ENCODE data around the gene CARMIL1. TPM values are rescaled to one million over a fixed set of nuclear protein-coding genes. Genes with fewer than 3 reads are reported as not detected.

CARMIL1 gene
- total RNA-seq, 1 donor from 2014 or later = 8.4 TPM

DNA sequence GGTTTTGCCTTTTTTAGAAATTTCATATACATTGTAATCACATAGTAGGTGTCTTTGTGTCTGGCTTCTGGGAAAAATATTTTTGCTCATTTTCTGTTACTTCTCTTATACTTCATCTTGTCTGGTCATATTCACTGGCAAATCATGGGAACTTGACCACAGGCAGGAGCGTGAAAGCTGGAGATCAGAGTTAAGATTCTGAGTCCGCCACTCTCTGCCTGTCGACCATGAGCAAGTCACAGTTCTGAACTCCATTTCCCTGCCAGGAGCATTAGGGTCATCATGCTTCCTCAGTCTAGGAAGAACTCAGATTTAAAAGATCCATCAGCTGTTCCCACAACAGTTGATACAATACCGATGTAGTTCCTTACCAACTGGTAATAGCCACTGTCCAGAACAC is 360.5 kb downstream of the CARMIL1 start:
- no peak for DNase-seq
- H3K4me3 ChIP-seq = no peak overlapping the region
- H3K4me1 ChIP-seq = no peaks in the 10 kb centered on the region
- no peaks in the 10 kb centered on the region for H3K9me3 ChIP-seq (replicated peaks)
- peaks cover 47% of the 10 kb centered on the region for H3K27me3 ChIP-seq (ENCODE audit: low read depth)
- TF ChIP-seq, protein P1, sequence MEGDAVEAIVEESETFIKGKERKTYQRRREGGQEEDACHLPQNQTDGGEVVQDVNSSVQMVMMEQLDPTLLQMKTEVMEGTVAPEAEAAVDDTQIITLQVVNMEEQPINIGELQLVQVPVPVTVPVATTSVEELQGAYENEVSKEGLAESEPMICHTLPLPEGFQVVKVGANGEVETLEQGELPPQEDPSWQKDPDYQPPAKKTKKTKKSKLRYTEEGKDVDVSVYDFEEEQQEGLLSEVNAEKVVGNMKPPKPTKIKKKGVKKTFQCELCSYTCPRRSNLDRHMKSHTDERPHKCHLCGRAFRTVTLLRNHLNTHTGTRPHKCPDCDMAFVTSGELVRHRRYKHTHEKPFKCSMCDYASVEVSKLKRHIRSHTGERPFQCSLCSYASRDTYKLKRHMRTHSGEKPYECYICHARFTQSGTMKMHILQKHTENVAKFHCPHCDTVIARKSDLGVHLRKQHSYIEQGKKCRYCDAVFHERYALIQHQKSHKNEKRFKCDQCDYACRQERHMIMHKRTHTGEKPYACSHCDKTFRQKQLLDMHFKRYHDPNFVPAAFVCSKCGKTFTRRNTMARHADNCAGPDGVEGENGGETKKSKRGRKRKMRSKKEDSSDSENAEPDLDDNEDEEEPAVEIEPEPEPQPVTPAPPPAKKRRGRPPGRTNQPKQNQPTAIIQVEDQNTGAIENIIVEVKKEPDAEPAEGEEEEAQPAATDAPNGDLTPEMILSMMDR (IDR thresholded peaks at IDR 0.05; ENCODE audit: borderline replicate concordance) = no peak
- H3K27ac ChIP-seq (replicated peaks) = no peak overlapping the region
- H3K36me3 ChIP-seq = no peaks in the 10 kb centered on the region
- intact Hi-C loops (cut with micrococcal nuclease) = no loop called here

DNA sequence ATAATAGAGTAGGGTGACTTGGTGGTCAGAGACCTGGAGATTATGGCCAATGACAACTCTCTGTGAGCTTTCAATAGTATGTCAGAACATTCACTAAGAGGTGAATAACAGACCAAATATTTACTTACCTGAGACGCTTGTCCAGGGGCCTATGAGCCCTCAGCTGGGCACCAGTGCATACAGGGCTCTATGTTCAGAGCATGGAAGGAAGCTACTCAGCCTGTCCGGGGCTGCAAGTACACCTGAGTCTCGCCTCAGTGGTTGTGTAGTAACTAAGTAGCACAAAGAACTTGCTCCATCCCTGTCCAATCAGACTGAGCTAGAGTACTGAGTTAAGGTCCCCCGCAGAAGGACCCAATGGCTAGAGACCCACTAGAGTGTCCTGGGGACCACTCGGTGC is 361.3 kb downstream of the CARMIL1 start:
- Histone ChIP-seq H3K4me1 (no peaks in the 10 kb centered on the region), H3K4me3 (no peak overlapping the region), H3K9me3 (replicated peaks) (no peaks in the 10 kb centered on the region), H3K27ac (replicated peaks) (no peak overlapping the region), H3K27me3 (ENCODE audit: low read depth) (peaks cover 44% of the 10 kb centered on the region), H3K36me3 (no peaks in the 10 kb centered on the region)
- TF ChIP-seq, protein P1 (IDR thresholded peaks at IDR 0.05; ENCODE audit: borderline replicate concordance) = no peak
- DNase-seq = no peak
- intact Hi-C loops (cut with micrococcal nuclease) = no loop called here

DNA sequence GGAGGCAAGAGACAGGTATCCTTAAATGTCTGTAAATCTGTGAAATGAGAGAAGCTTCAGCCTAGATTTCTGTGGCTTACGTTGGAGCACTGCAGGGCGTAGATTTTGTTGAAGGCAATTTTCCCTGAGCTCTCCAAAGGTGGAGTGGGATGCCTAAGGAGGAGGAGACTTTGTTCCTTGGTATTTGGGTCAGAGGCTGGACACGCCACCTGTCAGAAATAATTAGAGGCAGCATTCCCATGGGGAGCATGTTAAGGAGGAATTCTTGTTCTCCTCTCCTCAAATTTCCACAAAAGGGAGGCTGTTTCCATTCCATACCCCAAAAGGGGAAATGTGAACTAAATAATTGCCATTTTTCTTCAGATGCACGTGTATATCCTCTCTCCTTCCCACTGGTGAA is 361.7 kb downstream of the CARMIL1 start:
- H3K9me3 ChIP-seq (replicated peaks) = no peaks in the 10 kb centered on the region
- intact Hi-C loops (cut with micrococcal nuclease) = no loop called here
- H3K36me3 ChIP-seq = no peaks in the 10 kb centered on the region
- no peak for DNase-seq
- no peak overlapping the region for H3K27ac ChIP-seq (replicated peaks)
- TF ChIP-seq, protein P1 (IDR thresholded peaks at IDR 0.05; ENCODE audit: borderline replicate concordance) = no peak
- H3K27me3 ChIP-seq (ENCODE audit: low read depth) = peaks cover 43% of the 10 kb centered on the region
- no peak overlapping the region for H3K4me3 ChIP-seq
- H3K4me1 ChIP-seq = no peaks in the 10 kb centered on the region

DNA sequence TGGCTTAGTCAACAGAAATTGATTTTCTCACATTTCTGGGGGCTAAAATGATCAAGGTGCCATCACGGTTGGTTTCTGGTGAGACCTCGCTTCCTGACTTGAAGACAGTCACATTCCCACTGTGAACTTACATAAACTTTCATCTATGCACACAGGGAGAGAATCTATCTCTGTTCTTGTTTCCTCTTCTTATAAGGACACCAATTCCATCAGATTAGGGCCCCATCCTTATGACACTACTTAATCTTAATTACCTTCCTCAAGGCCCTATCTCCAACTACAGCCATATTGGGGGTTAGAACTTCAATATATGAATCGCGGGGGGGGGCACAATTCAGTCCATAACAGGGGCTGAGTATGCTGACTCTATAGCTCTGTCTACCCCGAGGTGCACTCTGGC is 362.2 kb downstream of the CARMIL1 start:
- no peaks in the 10 kb centered on the region for H3K9me3 ChIP-seq (replicated peaks)
- peaks cover 43% of the 10 kb centered on the region for H3K27me3 ChIP-seq (ENCODE audit: low read depth)
- H3K4me3 ChIP-seq = no peak overlapping the region
- H3K4me1 ChIP-seq = no peaks in the 10 kb centered on the region
- TF ChIP-seq, protein P1 (IDR thresholded peaks at IDR 0.05; ENCODE audit: borderline replicate concordance) = no peak
- H3K36me3 ChIP-seq = no peaks in the 10 kb centered on the region
- H3K27ac ChIP-seq (replicated peaks) = no peak overlapping the region
- intact Hi-C loops (cut with micrococcal nuclease) = no loop called here
- DNase-seq = no peak

DNA sequence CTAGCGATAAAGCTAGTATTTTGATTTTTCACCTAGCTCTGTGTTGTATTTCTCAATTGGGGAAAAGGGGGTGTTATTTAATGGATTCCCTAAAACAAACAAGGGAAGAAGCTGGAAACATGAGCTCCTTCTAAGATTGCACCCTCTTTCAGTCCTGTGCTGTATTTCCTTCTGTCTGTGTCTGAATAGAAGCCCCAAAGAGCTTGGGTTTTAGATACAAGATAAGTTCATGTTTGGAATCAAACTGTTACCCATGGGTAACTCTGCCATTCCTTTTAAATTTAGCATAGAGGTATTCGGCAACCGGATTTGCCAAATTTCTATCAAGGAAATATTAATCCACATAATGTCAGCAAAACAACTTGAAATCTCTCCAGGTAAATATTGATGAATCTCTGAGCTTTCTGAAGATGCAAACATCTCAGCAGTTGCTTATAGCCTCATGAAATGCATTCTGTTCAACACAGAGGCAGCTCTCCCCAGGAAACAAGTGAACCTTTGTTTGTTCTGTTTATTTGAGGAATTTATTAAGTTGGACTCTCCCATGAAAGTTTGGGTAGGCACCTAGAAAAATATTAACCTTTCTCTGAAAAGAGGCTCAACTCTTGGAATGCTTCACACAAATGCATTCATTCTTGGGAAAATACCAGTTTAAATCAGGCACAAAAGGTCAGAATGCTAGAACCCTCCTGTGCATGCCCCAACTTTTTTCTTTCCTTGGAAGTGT is 362.9 kb downstream of the CARMIL1 start:
- Histone ChIP-seq H3K36me3 (no peaks in the 10 kb centered on the region), H3K4me1 (no peaks in the 10 kb centered on the region), H3K27me3 (ENCODE audit: low read depth) (peaks cover 43% of the 10 kb centered on the region), H3K9me3 (replicated peaks) (no peaks in the 10 kb centered on the region), H3K4me3 (no peak overlapping the region), H3K27ac (replicated peaks) (no peak overlapping the region)
- no peak for DNase-seq
- TF ChIP-seq, protein P1 (IDR thresholded peaks at IDR 0.05; ENCODE audit: borderline replicate concordance) = no peak
- intact Hi-C loops (cut with micrococcal nuclease) = no loop called here

Measured in left ventricle myocardium inferior (tissue), 1 donor.